Testis (tissue), 2 donors: Measurements from ENCODE around the gene RHBDD1.

Source experiments
- CTCF ChIP-seq, 3 experiments: fragments of 450-650 bp in 2 of 3; fragments of 200-600 bp in 1 of 3; sonication (generic) in 1 of 3; IDR thresholded peaks; one replicate each; pipeline ENCODE4 v1.5.1; 2016 to 2019; ENCODE audit warnings: antibody characterized with exemption in 3 of 3, mild to moderate bottlenecking in 2 of 3, moderate library complexity in 1 of 3
- POLR2A ChIP-seq: fragments of 450-650 bp; IDR thresholded peaks from one replicate; pipeline ENCODE4 v1.6.1; 2017; ENCODE audit warnings: antibody characterized with exemption, mild to moderate bottlenecking, moderate library complexity

- TF ChIP-seq CTCF (IDR thresholded peaks at IDR 0.05) (no peak), POLR2A (no peak)
Observed at GRCh38 chr2:226865273-226865672, 29.4 kb downstream of the RHBDD1 start.
